ENCODE results near the gene METTL18.

DNA sequence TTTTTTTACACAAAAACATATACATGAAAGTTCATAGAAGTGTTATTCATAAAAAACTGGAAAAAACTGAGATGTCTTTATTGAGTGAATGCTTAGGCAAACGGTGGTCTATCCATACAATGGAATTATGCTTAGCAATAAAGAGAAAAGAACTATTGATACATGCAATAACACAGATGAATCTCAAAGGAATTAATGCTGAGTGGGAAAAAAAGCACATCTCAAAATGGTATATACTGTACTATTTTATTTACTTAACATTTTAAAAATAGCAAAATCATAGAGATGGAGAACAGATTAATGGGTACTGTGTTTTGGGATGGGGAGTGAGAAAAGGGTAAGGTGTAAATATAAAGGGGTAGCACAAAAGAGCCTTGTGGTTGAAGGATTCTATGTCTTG lies 29.8 kb downstream of the METTL18 start:
- TF ChIP-seq, protein P1, sequence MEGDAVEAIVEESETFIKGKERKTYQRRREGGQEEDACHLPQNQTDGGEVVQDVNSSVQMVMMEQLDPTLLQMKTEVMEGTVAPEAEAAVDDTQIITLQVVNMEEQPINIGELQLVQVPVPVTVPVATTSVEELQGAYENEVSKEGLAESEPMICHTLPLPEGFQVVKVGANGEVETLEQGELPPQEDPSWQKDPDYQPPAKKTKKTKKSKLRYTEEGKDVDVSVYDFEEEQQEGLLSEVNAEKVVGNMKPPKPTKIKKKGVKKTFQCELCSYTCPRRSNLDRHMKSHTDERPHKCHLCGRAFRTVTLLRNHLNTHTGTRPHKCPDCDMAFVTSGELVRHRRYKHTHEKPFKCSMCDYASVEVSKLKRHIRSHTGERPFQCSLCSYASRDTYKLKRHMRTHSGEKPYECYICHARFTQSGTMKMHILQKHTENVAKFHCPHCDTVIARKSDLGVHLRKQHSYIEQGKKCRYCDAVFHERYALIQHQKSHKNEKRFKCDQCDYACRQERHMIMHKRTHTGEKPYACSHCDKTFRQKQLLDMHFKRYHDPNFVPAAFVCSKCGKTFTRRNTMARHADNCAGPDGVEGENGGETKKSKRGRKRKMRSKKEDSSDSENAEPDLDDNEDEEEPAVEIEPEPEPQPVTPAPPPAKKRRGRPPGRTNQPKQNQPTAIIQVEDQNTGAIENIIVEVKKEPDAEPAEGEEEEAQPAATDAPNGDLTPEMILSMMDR (optimal IDR thresholded peaks at IDR 0.05 in 1 of 3, IDR thresholded peaks at IDR 0.05 in 1 of 3, conservative IDR thresholded peaks at IDR 0.05 in 1 of 3; ENCODE audit: extremely low read depth in 1 of 3, insufficient read depth in 2 of 3, low read length in 3 of 3): no peak
- no peak for TF ChIP-seq EZH2 (IDR thresholded peaks at IDR 0.05; ENCODE audit: low read length)

Measured in keratinocyte (primary cell).